ACC112 (cell line): ENCODE results near the gene MFSD11.

Experiments used
- H2AFZ ChIP-seq: fragments of 200-600 bp; sonication (generic); one replicate; pipeline ENCODE4 v1.6.0; 2017; ENCODE audit warnings: antibody characterized with exemption, low read length; ENCODE audit not compliant: unreplicated experiment
- H3K27ac ChIP-seq: fragments of 200-600 bp; sonication (generic); 2 replicates; pipeline ENCODE4 v1.5.1; 2014; ENCODE audit warnings: low read depth, mild to moderate bottlenecking, antibody characterized with exemption, low read length, moderate library complexity
- H3K27me3 ChIP-seq: fragments of 200-600 bp; sonication (generic); 2 replicates; pipeline ENCODE4 v1.6.1; 2014; ENCODE audit warnings: mild to moderate bottlenecking, antibody characterized with exemption, low read length, moderate library complexity, mixed read lengths; ENCODE audit not compliant: insufficient read depth
- H3K36me3 ChIP-seq: fragments of 200-600 bp; sonication (generic); 2 replicates; pipeline ENCODE4 v1.6.1; 2016; ENCODE audit warnings: mild to moderate bottlenecking, antibody characterized with exemption, low read length, moderate library complexity, mixed read lengths; ENCODE audit not compliant: insufficient read depth
- H3K4me1 ChIP-seq: fragments of 200-600 bp; sonication (generic); one replicate; pipeline ENCODE4 v1.6.1; 2016; ENCODE audit warnings: low read length, mixed read lengths; ENCODE audit not compliant: insufficient read depth, unreplicated experiment, control insufficient read depth
- H3K4me3 ChIP-seq: fragments of 200-600 bp; sonication (generic); 2 replicates; pipeline ENCODE4 v1.5.1; 2014; ENCODE audit warnings: mild to moderate bottlenecking, low read depth, low read length
- H3K79me2 ChIP-seq: fragments of 200-600 bp; sonication (generic); one replicate; pipeline ENCODE4 v1.6.0; 2016; ENCODE audit warnings: low read length; ENCODE audit not compliant: control insufficient read depth, unreplicated experiment, insufficient read depth

Gene MFSD11

GRCh38 chr17:76737676-76738467 lies at the start of gene MFSD11:
Gene MFSD11, plus strand, starts transcription at chr17:76738119. Its CDS starts 234 bp downstream, at chr17:76738353.
- H2AFZ ChIP-seq = peak within 1 kb of the TSS; percentile 12
- peaks cover 41% of the 10 kb centered on the region for H3K36me3 ChIP-seq

GRCh38 chr17:76688165-76688622 lies 49.7 kb upstream of the MFSD11 start:
- Histone ChIP-seq H3K36me3 (0 out of 2 replicates have a peak, but pooled peaks cover 4% of the 10 kb centered on the region), H3K4me1 (peaks cover 34% of the 10 kb centered on the region), H3K4me3 (peak overlapping the region; percentile 8; the same call in 1 of the 2 replicates), H3K79me2 (peaks cover 29% of the 10 kb centered on the region), H3K27ac (peak overlapping the region; percentile 90), H2AFZ (no peak overlapping the region), H3K27me3 (no peaks in the 10 kb centered on the region)

More at GRCh38 chr17:76737676-76738467, at the start of gene MFSD11:
- Histone ChIP-seq H3K79me2 (peaks cover 70% of the 10 kb centered on the region), H3K4me3 (peak within 1 kb of the TSS; percentile 87), H3K27me3 (no peaks in the 10 kb centered on the region), H3K27ac (peak within 1 kb of the TSS; percentile 92), H3K4me1 (peaks cover 25% of the 10 kb centered on the region)

GRCh38 chr17:76689859-76690258 lies 48.1 kb upstream of the MFSD11 start:
- peak overlapping the region; percentile 90; the same call in 1 of the 2 replicates for H3K27ac ChIP-seq
- H3K27me3 ChIP-seq = no peaks in the 10 kb centered on the region
- H2AFZ ChIP-seq = no peak overlapping the region
- no peaks in the 10 kb centered on the region for H3K36me3 ChIP-seq
- no peak overlapping the region for H3K4me3 ChIP-seq
- H3K79me2 ChIP-seq = peaks cover 37% of the 10 kb centered on the region
- peaks cover 42% of the 10 kb centered on the region for H3K4me1 ChIP-seq

GRCh38 chr17:76690596-76691280 lies 47.2 kb upstream of the MFSD11 start:
- no peak overlapping the region for H2AFZ ChIP-seq
- peaks cover 45% of the 10 kb centered on the region for H3K79me2 ChIP-seq
- H3K27me3 ChIP-seq = no peaks in the 10 kb centered on the region
- H3K4me1 ChIP-seq = peaks cover 47% of the 10 kb centered on the region
- H3K4me3 ChIP-seq = no peak overlapping the region
- H3K27ac ChIP-seq = no peak overlapping the region
- H3K36me3 ChIP-seq = no peaks in the 10 kb centered on the region

- H3K79me2 ChIP-seq = peaks cover 53% of the 10 kb centered on the region
- H3K36me3 ChIP-seq = no peaks in the 10 kb centered on the region
- H3K4me1 ChIP-seq = peaks cover 50% of the 10 kb centered on the region
- H3K27ac ChIP-seq = no peak overlapping the region
- no peaks in the 10 kb centered on the region for H3K27me3 ChIP-seq
- no peak overlapping the region for H3K4me3 ChIP-seq
- H2AFZ ChIP-seq = no peak overlapping the region
These were observed 46.3 kb upstream of the MFSD11 start for GRCh38 chr17:76691379-76692191.

GRCh38 chr17:76695059-76695831 lies 42.7 kb upstream of the MFSD11 start:
- H3K79me2 ChIP-seq = peaks cover 83% of the 10 kb centered on the region
- H3K36me3 ChIP-seq = no peaks in the 10 kb centered on the region
- peaks cover 57% of the 10 kb centered on the region for H3K4me1 ChIP-seq
- H3K27me3 ChIP-seq = no peaks in the 10 kb centered on the region
- no peak overlapping the region for H2AFZ ChIP-seq
- H3K27ac ChIP-seq = no peak overlapping the region
- peak overlapping the region; percentile 43; the same call in 1 of the 2 replicates for H3K4me3 ChIP-seq

- Histone ChIP-seq H3K27me3 (no peaks in the 10 kb centered on the region), H3K4me3 (no peak overlapping the region), H3K36me3 (no peaks in the 10 kb centered on the region), H3K4me1 (peaks cover 74% of the 10 kb centered on the region), H2AFZ (no peak overlapping the region), H3K79me2 (peaks cover 83% of the 10 kb centered on the region), H3K27ac (peak overlapping the region; percentile 82)
These were observed 40.9 kb upstream of the MFSD11 start for GRCh38 chr17:76696763-76697701.

GRCh38 chr17:76697702-76698465 lies 40.0 kb upstream of the MFSD11 start:
- Histone ChIP-seq H3K36me3 (no peaks in the 10 kb centered on the region), H3K27me3 (no peaks in the 10 kb centered on the region), H3K27ac (peak overlapping the region; percentile 82), H3K79me2 (peaks cover 81% of the 10 kb centered on the region), H2AFZ (no peak overlapping the region), H3K4me1 (peaks cover 71% of the 10 kb centered on the region), H3K4me3 (no peak overlapping the region)
